Right lobe of liver (tissue), 6 donors: ENCODE results near the gene CHST11. TPM values are rescaled to one million over a fixed set of nuclear protein-coding genes. Genes with fewer than 3 reads are reported as not detected.

Experiments
- ATAC-seq, 4 donors: fragments of 200-7000 bp; cut with Tn5 transposase; one replicate each; pipeline ENCODE4 v1.9.1; 2020; ENCODE audit warnings: mild to moderate bottlenecking in 4 of 4, moderate library complexity in 4 of 4
- DNase-seq, 3 donors: peaks; one replicate each; pipeline ENCODE4 v3.0.0-alpha.2; 2020
- H3K27ac ChIP-seq, 3 donors: fragments of 200-600 bp; one replicate each; pipeline ENCODE4 v1.8.0; 2022
- H3K27me3 ChIP-seq, 2 donors: fragments of 200-600 bp; one replicate each; pipeline ENCODE4 v1.8.0; 2022
- H3K36me3 ChIP-seq, 4 donors: fragments of 200-600 bp; sonication (generic) in 1 of 4; one replicate each; pipeline versions ENCODE4 v1.5.1 to v1.8.0; 2017 to 2022; ENCODE audit warnings: control low read depth in 1 of 4
- H3K4me1 ChIP-seq, 4 donors: fragments of 200-600 bp; sonication (generic) in 1 of 4; one replicate each; pipeline versions ENCODE4 v1.5.1 to v1.8.0; 2017 to 2022; ENCODE audit warnings: control low read depth in 1 of 4
- H3K4me3 ChIP-seq, 3 donors: fragments of 200-600 bp; one replicate each; pipeline ENCODE4 v1.8.0; 2022
- H3K9me3 ChIP-seq, 4 donors: fragments of 200-600 bp; sonication (generic) in 1 of 4; one replicate each; pipeline versions ENCODE4 v1.5.1 to v1.8.0; 2017 to 2022; ENCODE audit warnings: control low read depth in 1 of 4
- POLR2A ChIP-seq: fragments of 450-650 bp; IDR thresholded peaks from one replicate; pipeline ENCODE4 v1.6.1; 2017; ENCODE audit warnings: antibody characterized with exemption, mild to moderate bottlenecking
- WGBS: methylation state at CpG from one replicate; pipeline ENCODE4 v1.1.6; 2018; ENCODE audit warnings: low coverage, low lambda C conversion rate; ENCODE audit not compliant: insufficient coverage; ENCODE audit errors: missing lambda C conversion rate; 5-methylcytosine and 5-hydroxymethylcytosine counted together
- intact Hi-C, 2 donors: fragments of 100-400 bp; cut with DNase I; formaldehyde crosslinking; loops; one replicate each; pipeline versions ENCODE4 v1.11.2 to v1.14.1; 2022
- total RNA-seq, 6 experiments: library from RNA; depleted of rRNA in 2 of 6; stranded (reverse); fragments of >200 nt in 2 of 6; fragmentation: NEBNext Ultra II Directional in 3 of 6; extraction: Animal tissue kit (Norgen Biotek cat#: 25700) in 3 of 6; gene quantifications; one replicate each; pipeline versions ENCODE4 v1.1.0 to v1.2.4, GENCODE V29; 2016 to 2023
- TF ChIP-seq, protein P1 (sequence below), 4 donors: fragments of 200-600 bp in 3 of 4; fragments of 450-650 bp in 1 of 4; IDR thresholded peaks; one replicate each; pipeline versions ENCODE4 v1.5.1 to v1.8.0; 2016 to 2022; ENCODE audit warnings: antibody characterized with exemption in 4 of 4, mild to moderate bottlenecking in 2 of 4
- donor health status: DM: no; HTN: yes; CAD: no.
- donor health status: DM: no; HTN: no; CAD: no.
- donor health status: DM: no; HTN: no; CAD: no.
- donor health status: DM: no; HTN: yes; CAD: no.
- donor health status: DM: no; HTN: yes; CAD: no.

The CHST11 gene
- total RNA-seq, 6 experiments from 2014 or later, result 0.57 to 10.4 (median 3.5) TPM

DNA sequence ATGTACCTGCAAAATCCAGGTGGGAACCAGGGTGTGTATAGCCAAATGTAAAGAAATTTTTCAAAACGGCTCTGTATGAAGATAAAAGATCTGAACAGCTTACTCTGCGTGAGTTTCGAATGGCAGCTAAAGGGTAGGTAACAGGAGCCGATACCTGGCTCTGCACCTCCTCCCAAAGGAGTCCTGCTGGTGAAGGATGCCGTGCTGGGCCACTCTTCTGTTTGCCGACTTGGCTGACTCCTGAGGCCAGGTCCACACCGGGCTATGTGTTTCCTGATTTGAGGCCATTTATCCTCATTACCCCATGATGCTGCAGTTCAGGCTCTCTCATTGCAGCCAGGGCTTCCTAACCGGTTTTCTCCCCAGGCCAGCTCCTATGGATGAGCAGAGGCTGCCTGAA, 256.7 kb downstream of the CHST11 start:
- 48% methylated on average over 6 of the region's 8 CpGs for WGBS
- peaks cover 0 to 11% (median 0%) of the 10 kb centered on the region in 4 donors for H3K4me1 ChIP-seq
- DNase-seq (no peak), ATAC-seq (no peak)
- intact Hi-C loops, result no loop called here
- TF ChIP-seq, protein P1, sequence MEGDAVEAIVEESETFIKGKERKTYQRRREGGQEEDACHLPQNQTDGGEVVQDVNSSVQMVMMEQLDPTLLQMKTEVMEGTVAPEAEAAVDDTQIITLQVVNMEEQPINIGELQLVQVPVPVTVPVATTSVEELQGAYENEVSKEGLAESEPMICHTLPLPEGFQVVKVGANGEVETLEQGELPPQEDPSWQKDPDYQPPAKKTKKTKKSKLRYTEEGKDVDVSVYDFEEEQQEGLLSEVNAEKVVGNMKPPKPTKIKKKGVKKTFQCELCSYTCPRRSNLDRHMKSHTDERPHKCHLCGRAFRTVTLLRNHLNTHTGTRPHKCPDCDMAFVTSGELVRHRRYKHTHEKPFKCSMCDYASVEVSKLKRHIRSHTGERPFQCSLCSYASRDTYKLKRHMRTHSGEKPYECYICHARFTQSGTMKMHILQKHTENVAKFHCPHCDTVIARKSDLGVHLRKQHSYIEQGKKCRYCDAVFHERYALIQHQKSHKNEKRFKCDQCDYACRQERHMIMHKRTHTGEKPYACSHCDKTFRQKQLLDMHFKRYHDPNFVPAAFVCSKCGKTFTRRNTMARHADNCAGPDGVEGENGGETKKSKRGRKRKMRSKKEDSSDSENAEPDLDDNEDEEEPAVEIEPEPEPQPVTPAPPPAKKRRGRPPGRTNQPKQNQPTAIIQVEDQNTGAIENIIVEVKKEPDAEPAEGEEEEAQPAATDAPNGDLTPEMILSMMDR (IDR thresholded peaks at IDR 0.05), result no peak
- TF ChIP-seq POLR2A, result no peak
- no peaks in the 10 kb centered on the region for H3K36me3 ChIP-seq
- no peak overlapping the region for H3K4me3 ChIP-seq
- no peaks in the 10 kb centered on the region for H3K27me3 ChIP-seq
- no peaks in the 10 kb centered on the region for H3K9me3 ChIP-seq
- no peak overlapping the region for H3K27ac ChIP-seq

DNA sequence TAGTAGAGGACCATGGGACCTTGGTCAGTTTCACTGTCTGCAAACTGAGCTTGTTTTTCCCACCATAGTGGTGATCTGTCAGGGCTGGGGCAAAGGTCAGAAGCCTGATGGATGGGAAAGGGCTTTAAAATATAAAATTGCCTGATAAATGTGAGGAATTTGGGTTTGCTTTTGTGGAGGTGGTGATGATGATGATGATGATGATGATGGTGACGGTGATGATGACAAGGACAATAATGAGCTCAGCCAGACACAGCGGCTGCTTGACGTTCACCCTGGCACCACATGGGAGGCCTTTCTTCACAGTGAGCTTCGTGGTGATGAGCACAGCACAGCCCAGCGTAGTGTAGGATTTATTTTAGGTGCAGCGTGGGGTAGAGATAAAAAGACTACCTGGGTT, 257.6 kb downstream of the CHST11 start:
- no peaks in the 10 kb centered on the region for H3K36me3 ChIP-seq
- peaks cover 0 to 11% (median 0%) of the 10 kb centered on the region in 4 donors for H3K4me1 ChIP-seq
- no peaks in the 10 kb centered on the region for H3K27me3 ChIP-seq
- WGBS, result 69% methylated on average over 3 of the region's 6 CpGs
- H3K27ac ChIP-seq, result no peak overlapping the region
- ATAC-seq (no peak), DNase-seq (no peak)
- TF ChIP-seq POLR2A, result no peak
- TF ChIP-seq, protein P1 (IDR thresholded peaks at IDR 0.05), result no peak
- H3K9me3 ChIP-seq, result no peaks in the 10 kb centered on the region
- no peak overlapping the region for H3K4me3 ChIP-seq
- intact Hi-C loops, result no loop called here

DNA sequence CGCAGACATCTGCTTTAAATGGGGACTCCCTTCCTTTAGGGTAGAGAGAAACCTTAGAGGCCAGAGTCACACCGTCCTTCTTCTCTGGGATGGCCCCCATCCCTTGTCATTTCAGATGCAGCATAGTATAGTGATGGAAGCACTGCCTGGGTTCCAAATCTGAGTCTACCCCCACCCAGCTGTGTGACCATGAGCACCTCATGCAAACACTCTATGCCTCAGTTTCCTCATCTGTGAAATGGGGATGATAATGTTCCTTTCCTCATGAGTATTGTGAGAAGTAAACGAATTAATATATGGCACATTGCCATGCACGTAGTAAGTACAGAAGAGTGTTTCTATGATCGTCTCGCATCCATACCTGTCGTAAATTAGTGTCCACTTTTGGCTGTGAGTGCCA, 259.4 kb downstream of the CHST11 start:
- no peak for DNase-seq
- TF ChIP-seq, protein P1 (IDR thresholded peaks at IDR 0.05), result no peak
- Histone ChIP-seq H3K4me3 (no peak overlapping the region), H3K27ac (no peak overlapping the region), H3K36me3 (no peaks in the 10 kb centered on the region), H3K4me1 (peaks cover 0 to 5% (median 0%) of the 10 kb centered on the region in 4 donors), H3K9me3 (no peaks in the 10 kb centered on the region), H3K27me3 (no peaks in the 10 kb centered on the region)
- 79% methylated on average over 5 of the region's 7 CpGs for WGBS
- no peak for ATAC-seq
- intact Hi-C loops, result no loop called here

DNA sequence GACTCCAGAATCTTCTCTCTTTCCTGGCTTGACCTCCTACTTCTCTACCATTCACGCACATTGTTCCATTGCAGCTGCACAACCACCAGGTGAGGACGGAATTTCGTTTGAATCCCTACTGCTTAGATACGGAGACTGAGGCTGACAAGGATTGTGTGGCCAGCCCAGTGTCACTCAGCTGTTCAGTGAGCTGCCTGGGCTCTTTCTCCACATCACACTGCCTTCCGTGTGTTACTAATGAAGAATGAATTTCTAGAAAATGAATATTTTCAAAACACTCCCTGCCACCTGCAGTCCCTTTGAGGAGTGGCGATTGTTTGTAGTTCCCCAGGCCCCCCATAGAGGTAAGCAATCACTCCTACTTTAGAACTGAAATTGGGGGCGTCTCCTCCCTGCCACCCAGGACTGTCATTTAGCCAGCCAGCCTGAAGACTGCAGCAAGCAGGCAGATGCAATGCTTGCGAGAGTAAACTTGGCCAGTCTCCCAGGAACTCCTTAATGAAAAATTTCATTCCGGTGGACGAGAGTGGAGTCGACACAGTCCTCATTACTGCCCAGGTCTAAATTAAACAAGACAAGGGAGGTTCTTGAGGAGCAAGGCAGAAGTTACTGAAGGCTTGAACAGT, 261.7 kb downstream of the CHST11 start:
- Histone ChIP-seq H3K27ac (no peak overlapping the region), H3K4me1 (no peaks in the 10 kb centered on the region), H3K4me3 (no peak overlapping the region), H3K9me3 (no peaks in the 10 kb centered on the region), H3K36me3 (no peaks in the 10 kb centered on the region), H3K27me3 (no peaks in the 10 kb centered on the region)
- intact Hi-C loops, result no loop called here
- WGBS, result 55% methylated on average over 6 of the region's 11 CpGs
- DNase-seq, result no peak
- no peak for TF ChIP-seq POLR2A
- TF ChIP-seq, protein P1 (IDR thresholded peaks at IDR 0.05), result no peak
- no peak for ATAC-seq
